GM18498 (cell line): ENCODE measurements around the gene STING1.
A peak's percentile ranks its signal among the peaks of the same experiment; 100 is the strongest.
"Not testable (repeated sequence)": the region's sequence is repeated elsewhere in the genome, so short reads cannot be mapped to it uniquely, and the experiment has no call there.

Experiments
- ATAC-seq: cut with Tn5 transposase; IDR thresholded peaks from one replicate; pipeline ENCODE4 v1.9.1; 2021; ENCODE audit warnings: mild to moderate bottlenecking, moderate library complexity; ENCODE audit not compliant: unreplicated experiment

The STING1 gene

DNA sequence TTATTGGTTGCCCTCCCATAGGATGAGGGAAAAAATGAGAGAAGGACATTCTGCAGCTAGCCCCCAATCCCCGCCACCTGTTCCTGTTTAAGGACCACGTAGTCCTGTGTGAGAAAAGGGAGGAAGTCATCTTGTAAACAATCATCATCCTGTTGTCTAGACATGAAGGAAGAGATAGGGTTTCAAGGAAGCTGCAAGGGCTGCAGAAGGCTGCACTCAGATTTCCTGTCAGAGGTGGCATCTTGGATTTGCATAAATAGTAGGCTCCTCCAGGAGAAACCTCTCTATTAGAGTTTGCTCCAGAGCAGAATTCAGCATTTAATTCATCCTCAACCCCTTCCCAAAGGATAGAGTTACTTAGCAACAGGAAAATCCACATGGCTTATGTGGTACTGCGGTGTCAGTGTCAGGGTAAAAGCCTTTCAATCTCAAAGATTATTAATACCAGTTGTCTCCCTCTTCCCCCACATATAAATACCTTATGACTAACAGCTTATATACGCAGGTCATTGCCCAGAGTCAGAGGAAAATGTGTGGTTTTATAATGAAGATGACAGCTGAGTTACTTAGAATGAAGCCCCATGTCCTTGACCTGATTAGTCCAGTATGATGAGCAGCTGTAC is 38.6 kb downstream of the STING1 start:
- ATAC-seq = no peak

DNA sequence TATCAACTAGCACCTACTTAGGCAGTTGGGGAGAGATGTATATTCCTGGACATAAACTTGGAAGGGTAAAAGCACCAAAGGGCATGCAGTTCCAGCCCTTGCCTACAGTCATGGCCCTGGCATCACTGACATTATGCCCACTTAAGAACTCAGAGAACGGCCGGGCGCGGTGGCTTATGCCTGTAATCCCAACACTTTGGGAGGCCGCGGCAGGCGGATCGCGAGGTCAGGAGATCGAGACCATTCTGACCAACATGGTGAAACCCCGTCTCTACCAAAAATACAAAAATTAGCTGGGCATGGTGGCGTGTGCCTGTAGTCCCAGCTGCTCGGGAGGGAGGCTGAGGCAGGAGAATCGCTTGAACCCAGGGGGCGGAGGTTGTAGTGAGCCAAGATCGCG is 42.1 kb downstream of the STING1 start:
- not testable (repeated sequence) for ATAC-seq

- peak; percentile 92 for ATAC-seq
Measured at GRCh38 chr5:139439013-139439903, 43.3 kb downstream of the STING1 start, which contains the start of gene DNAJC18. Gene DNAJC18, minus strand, starts transcription at chr5:139439525. Its CDS starts 80 bp downstream, at chr5:139439445.

- no peak for ATAC-seq
Measured at GRCh38 chr5:139438707-139439012, 43.9 kb downstream of the STING1 start.

GRCh38 chr5:139435676-139436075 is 46.9 kb downstream of the STING1 start:
- no peak for ATAC-seq

- no peak for ATAC-seq
Measured at GRCh38 chr5:139431706-139432105, 50.9 kb downstream of the STING1 start.

GRCh38 chr5:139430015-139430414 is 52.5 kb downstream of the STING1 start:
- no peak for ATAC-seq

DNA sequence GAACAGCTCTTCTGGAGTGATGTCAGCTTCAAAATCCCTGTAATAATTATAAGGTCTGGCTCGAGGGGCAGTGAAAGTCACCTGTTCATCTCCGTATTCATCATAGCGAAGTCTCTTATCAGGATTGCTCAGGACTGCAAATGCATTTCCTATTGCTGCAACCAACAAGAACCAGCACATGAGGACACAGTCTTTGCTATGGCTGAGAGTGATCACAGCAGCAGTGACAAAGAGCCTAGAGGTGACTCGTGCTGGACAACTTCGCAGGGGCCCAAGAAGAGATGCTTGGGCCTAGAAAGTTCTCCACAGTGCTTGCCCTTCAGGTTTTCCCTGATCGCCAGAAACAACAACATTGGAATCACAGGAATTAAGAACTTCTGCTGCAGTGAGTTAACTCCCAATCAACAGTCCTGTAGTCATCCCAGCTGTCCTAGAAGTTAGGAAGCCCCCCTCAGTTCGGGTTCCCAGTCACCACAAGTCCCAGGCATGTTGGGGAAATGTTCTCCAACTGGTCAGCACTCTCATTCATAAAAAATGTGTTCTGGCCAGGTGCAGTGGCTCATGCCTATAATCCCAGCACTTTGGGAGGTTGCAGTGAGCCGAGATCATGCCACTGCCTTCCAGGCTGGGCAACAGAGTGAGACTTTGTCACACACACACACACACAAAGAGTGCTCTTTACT is 56.2 kb downstream of the STING1 start:
- ATAC-seq = no peak
